ENCODE results near the gene KRT8.

KRT8 gene

DNA sequence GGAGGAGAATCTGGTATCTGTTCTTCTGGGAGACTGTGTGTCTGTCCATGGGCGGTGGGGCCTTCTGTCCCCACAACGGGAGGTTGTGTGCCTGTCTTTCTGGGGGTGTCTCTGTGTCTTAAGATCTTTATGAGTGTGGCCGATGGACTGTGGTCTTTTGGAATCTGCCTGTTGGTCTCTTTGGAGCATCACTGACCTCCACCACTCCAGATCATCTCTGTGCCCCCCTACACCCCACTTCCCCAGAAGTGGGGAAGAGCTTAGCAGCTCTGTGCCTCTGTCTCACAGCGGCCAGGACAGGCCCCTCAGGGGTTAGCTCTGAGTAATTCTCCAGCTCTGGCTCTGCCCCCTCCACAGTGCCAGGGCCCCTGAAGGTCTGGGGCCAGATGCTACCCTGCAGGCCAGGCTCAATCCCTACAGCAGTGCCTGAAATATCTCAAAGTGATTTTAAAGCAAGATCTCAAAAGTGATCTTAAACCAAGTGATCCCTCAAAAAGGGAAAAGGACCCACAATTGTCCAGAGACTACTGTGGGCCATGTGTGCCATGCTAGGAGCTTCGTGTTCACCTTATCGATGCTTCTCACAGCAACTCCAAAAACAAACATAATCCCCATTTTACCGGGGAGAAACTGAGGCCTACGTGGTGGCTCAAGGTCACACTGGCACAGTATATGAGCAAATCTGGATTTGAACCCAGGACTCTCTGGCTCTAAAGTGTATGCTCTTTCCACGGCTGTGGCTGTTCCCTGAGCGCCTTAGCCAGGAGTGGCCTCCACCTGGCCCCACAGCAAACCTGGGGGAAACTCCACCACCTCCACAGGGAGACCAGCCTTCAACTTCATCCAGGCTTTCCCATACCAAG is 30.1 kb downstream of the KRT8 start:
- peak overlapping the region; percentile 23 for H3K4me3 ChIP-seq (ENCODE audit: insufficient read depth, low read depth, low read length)
- no peaks in the 10 kb centered on the region for H3K9me3 ChIP-seq (ENCODE audit: control insufficient read depth, low read length)
- H3K36me3 ChIP-seq (ENCODE audit: control insufficient read depth, insufficient read depth, low read length): no peaks in the 10 kb centered on the region
- no peak overlapping the region for H3K27ac ChIP-seq (ENCODE audit: insufficient read depth, low read depth, low read length, poor library complexity, severe bottlenecking)
- 83 to 86% methylated on average over 10 of the region's 10 CpGs for WGBS, 2 experiments
- H3K4me1 ChIP-seq (ENCODE audit: control insufficient read depth, insufficient read depth, low read length): peaks cover 24% of the 10 kb centered on the region
- H3K27me3 ChIP-seq (ENCODE audit: control insufficient read depth, insufficient read depth, low read length, poor library complexity, severe bottlenecking): peaks cover 31% of the 10 kb centered on the region

DNA sequence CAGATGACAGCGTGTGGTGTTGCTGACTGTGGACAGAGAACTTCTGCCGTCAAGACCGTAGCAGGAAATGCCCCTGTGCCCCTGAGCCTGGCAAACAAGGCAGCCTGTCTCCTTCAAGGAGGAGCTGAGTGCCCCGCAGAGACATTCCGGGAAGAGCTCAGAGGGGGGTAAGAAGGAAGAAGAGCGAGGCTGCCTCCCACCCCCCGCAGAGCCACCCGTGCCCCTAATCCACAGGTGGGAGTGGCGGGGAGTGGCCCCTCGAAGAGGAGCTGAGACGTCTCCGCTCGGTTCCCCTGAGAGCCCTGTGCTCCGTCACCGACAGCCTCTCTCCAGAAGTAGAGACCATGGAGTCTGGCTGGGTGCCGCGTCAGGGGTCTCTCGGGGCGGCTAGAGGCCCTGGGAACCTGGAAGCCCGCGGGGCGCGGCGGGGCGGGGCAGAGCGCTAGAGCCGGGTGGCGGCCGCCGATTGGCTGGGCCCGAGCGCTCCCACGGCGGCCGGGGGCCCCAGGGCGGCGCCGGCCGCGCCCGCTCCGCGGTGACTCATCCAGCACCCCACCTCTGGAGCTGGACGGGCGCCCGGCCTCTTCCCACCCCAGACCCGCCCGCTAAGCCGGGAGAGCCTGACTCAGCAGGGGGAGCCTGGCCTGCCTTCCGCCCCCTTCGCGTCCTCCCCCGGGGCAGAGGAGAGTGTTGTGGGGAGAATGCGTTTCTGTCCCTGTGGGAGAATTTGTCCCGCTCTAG is 30.9 kb downstream of the KRT8 start:
- Histone ChIP-seq H3K27ac (ENCODE audit: insufficient read depth, low read depth, low read length, poor library complexity, severe bottlenecking) (no peak overlapping the region), H3K27me3 (ENCODE audit: control insufficient read depth, insufficient read depth, low read length, poor library complexity, severe bottlenecking) (peaks cover 29% of the 10 kb centered on the region), H3K4me3 (ENCODE audit: insufficient read depth, low read depth, low read length) (peak overlapping the region; percentile 27), H3K36me3 (ENCODE audit: control insufficient read depth, insufficient read depth, low read length) (no peaks in the 10 kb centered on the region), H3K9me3 (ENCODE audit: control insufficient read depth, low read length) (no peaks in the 10 kb centered on the region), H3K4me1 (ENCODE audit: control insufficient read depth, insufficient read depth, low read length) (peaks cover 20% of the 10 kb centered on the region)
- 6 to 7% methylated on average over 55 of the region's 55 CpGs for WGBS, 2 experiments

DNA sequence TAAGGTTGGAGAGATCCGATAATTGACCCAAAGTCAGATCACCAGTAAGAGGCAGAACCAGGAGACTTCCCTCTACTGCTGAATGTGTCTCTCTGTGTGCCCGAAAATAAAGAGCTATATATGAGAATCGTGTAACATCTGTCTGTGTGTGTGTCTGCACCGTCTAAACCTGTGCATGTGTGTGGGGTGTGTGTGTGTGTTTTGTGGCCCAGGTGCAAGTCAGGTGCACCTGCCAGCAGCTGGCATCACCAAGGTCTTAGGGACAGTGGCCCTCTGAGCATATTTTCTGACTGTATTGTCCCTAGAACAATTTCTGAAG is 31.4 kb downstream of the KRT8 start:
- Histone ChIP-seq H3K4me3 (ENCODE audit: insufficient read depth, low read depth, low read length) (no peak overlapping the region), H3K4me1 (ENCODE audit: control insufficient read depth, insufficient read depth, low read length) (peaks cover 16% of the 10 kb centered on the region), H3K9me3 (ENCODE audit: control insufficient read depth, low read length) (no peaks in the 10 kb centered on the region), H3K36me3 (ENCODE audit: control insufficient read depth, insufficient read depth, low read length) (no peaks in the 10 kb centered on the region), H3K27ac (ENCODE audit: insufficient read depth, low read depth, low read length, poor library complexity, severe bottlenecking) (no peak overlapping the region), H3K27me3 (ENCODE audit: control insufficient read depth, insufficient read depth, low read length, poor library complexity, severe bottlenecking) (peaks cover 26% of the 10 kb centered on the region)
- WGBS, 2 experiments: 83 to 85% methylated on average over 4 of the region's 4 CpGs

DNA sequence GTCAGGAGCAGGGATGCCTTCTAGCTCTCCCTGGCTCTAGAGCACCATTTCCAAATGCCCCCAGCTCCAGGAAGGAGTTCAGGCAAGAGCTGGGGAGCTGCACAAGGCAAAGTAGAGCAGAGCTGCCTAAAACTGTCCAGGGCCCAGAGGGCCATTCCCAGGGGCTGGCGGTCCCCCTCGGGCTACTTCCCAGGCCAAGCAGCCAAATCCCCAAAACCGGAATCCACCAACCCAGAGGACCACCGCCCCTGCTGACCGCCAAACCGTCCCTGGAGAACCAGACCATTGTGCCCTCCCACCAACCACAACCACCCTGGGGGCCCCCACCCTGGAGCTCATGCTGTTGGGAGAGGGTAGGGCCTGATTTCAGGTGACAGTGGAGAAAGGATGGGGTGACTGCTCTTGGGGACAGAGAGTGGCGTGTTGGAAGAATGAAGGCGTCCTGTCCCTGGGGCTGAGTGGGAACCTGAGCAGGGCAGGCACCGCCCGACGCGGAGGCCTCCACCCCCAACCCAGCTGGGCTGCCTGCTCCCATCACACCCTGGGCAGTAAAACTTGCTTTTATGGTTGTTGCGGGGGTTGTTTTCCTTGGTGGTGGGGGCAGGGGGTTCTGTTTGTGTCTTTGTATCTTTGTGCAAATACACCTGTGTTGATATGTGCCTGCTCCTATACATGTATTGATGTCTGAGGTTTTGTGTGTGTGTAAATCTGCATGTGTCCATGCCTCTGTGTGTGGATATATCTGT is 32.1 kb downstream of the KRT8 start:
- Histone ChIP-seq H3K9me3 (ENCODE audit: control insufficient read depth, low read length) (no peaks in the 10 kb centered on the region), H3K4me1 (ENCODE audit: control insufficient read depth, insufficient read depth, low read length) (peaks cover 15% of the 10 kb centered on the region), H3K27me3 (ENCODE audit: control insufficient read depth, insufficient read depth, low read length, poor library complexity, severe bottlenecking) (peaks cover 26% of the 10 kb centered on the region), H3K4me3 (ENCODE audit: insufficient read depth, low read depth, low read length) (no peak overlapping the region), H3K27ac (ENCODE audit: insufficient read depth, low read depth, low read length, poor library complexity, severe bottlenecking) (no peak overlapping the region), H3K36me3 (ENCODE audit: control insufficient read depth, insufficient read depth, low read length) (no peaks in the 10 kb centered on the region)
- 83 to 84% methylated on average over 13 of the region's 13 CpGs for WGBS, 2 experiments

DNA sequence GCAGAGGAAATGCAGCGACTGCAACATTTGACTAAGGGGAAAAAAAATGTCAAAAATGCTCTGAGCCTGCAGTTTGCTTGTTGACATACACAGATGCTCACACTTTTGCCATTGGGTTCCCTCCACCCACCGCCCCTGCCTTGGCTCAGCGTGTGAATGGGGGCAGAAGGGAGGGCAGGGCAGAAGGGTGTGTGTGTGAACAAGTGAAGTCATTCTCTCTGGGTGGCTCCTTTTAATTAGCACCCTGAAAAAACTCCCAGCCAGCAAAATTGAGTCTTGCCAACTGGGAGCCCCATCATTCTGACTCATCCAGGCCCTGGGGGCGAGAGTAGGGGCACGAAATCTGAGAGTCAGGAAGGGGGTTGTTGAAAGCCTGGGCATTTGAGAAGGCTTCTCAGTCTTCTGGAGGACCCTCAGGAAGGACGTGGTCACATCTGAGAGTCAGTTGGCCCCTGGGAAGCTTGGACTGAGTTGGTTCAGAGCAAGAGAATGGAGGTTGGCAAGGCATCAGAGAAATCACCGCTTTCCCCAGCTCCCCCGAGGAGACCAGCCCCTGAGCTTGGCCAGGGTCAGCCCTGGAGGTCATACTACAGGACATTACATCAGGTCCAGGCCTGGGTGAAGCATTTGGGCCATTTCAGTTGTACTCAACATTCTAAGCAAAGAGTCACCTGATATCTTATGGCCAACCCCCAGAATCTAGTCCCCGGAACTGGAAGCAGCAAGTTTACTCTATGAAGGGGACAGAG is 33.4 kb downstream of the KRT8 start:
- Histone ChIP-seq H3K36me3 (ENCODE audit: control insufficient read depth, insufficient read depth, low read length) (no peaks in the 10 kb centered on the region), H3K27ac (ENCODE audit: insufficient read depth, low read depth, low read length, poor library complexity, severe bottlenecking) (no peak overlapping the region), H3K9me3 (ENCODE audit: control insufficient read depth, low read length) (no peaks in the 10 kb centered on the region), H3K27me3 (ENCODE audit: control insufficient read depth, insufficient read depth, low read length, poor library complexity, severe bottlenecking) (peaks cover 26% of the 10 kb centered on the region), H3K4me3 (ENCODE audit: insufficient read depth, low read depth, low read length) (no peak overlapping the region), H3K4me1 (ENCODE audit: control insufficient read depth, insufficient read depth, low read length) (peaks cover 13% of the 10 kb centered on the region)
- WGBS, 2 experiments: 72% methylated on average over 9 of the region's 9 CpGs

DNA sequence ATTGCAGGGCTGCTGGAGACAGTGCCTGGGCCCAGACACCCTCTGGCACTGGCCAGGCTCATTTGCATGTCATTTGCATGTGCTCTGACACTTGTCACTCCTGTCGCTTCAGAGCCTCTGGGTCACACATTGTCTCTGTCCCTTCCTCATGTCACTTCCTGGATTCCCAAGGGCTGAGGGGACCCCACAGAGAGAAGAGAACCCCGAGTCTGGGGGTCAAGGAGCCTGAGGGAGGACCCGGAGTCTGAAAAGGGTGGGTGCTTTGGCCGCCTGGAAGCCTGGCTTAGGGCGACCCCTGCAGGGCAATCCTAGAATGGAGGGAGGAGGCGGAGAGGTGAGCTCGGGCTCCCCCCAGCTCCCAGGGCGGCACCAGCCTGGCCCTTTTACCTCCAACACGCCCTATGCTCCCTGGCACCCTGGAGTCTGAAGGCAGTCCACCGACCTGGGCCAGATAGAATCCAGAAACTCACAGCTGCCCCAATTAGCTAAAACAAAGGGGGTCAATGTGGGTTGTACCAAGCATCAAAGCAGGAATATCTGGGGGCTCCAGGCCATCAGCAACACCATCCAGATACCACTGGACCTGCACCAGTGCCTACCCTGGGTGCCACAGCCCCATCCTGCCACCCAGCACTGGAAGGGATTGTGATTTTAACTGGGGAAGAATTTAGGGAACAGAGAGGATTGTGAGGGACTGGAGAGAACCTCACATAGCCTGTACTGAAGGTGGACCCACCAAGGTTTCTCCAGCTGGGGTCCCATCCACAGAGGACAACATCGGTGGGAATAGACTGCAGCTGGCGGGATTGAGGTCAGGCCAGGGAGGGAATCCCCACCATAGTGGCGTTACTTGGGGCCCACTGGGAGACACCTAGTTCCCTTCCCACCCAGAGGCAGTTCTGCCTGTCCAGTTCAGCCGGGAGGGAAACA is 34.2 kb downstream of the KRT8 start:
- Histone ChIP-seq H3K4me3 (ENCODE audit: insufficient read depth, low read depth, low read length) (no peak overlapping the region), H3K36me3 (ENCODE audit: control insufficient read depth, insufficient read depth, low read length) (no peaks in the 10 kb centered on the region), H3K4me1 (ENCODE audit: control insufficient read depth, insufficient read depth, low read length) (peaks cover 13% of the 10 kb centered on the region), H3K27me3 (ENCODE audit: control insufficient read depth, insufficient read depth, low read length, poor library complexity, severe bottlenecking) (peaks cover 26% of the 10 kb centered on the region), H3K9me3 (ENCODE audit: control insufficient read depth, low read length) (no peaks in the 10 kb centered on the region), H3K27ac (ENCODE audit: insufficient read depth, low read depth, low read length, poor library complexity, severe bottlenecking) (no peak overlapping the region)
- WGBS, 2 experiments: 37 to 42% methylated on average over 14 of the region's 14 CpGs

DNA sequence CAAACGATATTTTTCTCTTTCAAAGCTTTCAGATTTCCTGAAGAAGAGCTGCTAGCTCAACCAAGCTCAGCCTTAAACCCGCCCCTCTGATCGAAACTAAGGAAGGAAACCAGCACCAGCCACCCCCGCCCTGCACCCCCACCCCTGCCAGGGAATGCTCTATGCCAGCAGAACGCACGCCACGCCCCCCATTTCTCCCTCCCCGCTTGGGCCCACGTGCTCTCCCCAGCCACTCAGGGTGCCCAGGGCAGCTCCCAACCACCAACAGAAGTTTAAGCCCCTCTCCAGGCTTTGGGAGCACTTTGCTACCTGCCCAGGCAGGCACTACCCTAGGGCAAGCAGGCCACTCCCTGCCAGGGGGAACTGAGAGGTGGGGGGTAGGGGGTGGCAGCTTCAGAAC is 37.2 kb downstream of the KRT8 start:
- Histone ChIP-seq H3K27me3 (ENCODE audit: control insufficient read depth, insufficient read depth, low read length, poor library complexity, severe bottlenecking) (no peaks in the 10 kb centered on the region), H3K4me1 (ENCODE audit: control insufficient read depth, insufficient read depth, low read length) (no peaks in the 10 kb centered on the region), H3K9me3 (ENCODE audit: control insufficient read depth, low read length) (no peaks in the 10 kb centered on the region), H3K27ac (ENCODE audit: insufficient read depth, low read depth, low read length, poor library complexity, severe bottlenecking) (no peak overlapping the region), H3K4me3 (ENCODE audit: insufficient read depth, low read depth, low read length) (no peak overlapping the region), H3K36me3 (ENCODE audit: control insufficient read depth, insufficient read depth, low read length) (no peaks in the 10 kb centered on the region)
- 75% methylated on average over 9 of the region's 9 CpGs for WGBS, 2 experiments

DNA sequence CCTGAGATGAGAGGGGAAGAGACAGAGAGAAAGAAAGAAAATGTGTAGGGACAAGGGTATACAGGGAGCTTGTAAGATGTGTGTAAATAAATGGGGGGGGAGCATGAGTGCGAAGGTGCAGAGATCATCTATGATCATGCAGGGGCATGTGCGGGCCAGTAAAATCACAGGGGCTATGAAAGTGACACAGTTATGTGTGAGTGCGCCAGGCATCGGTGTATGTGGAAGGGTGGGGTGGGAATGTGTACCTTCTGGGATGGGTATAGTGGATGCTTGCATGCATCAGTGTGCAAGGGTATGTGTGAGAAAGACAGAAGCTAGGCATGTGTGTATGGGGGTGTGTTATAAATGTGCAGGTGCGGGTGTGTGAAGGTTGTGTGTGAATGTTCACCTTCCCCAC is 37.7 kb downstream of the KRT8 start:
- 95 to 96% methylated on average over 4 of the region's 5 CpGs for WGBS, 2 experiments
- Histone ChIP-seq H3K36me3 (ENCODE audit: control insufficient read depth, insufficient read depth, low read length) (no peaks in the 10 kb centered on the region), H3K4me1 (ENCODE audit: control insufficient read depth, insufficient read depth, low read length) (no peaks in the 10 kb centered on the region), H3K9me3 (ENCODE audit: control insufficient read depth, low read length) (no peaks in the 10 kb centered on the region), H3K27me3 (ENCODE audit: control insufficient read depth, insufficient read depth, low read length, poor library complexity, severe bottlenecking) (no peaks in the 10 kb centered on the region), H3K4me3 (ENCODE audit: insufficient read depth, low read depth, low read length) (no peak overlapping the region), H3K27ac (ENCODE audit: insufficient read depth, low read depth, low read length, poor library complexity, severe bottlenecking) (no peak overlapping the region)
